NCI-H510A (cell line): ENCODE results near the gene RSAD1.

ENCODE experiments used
- DNase-seq: peaks from one replicate; lab custom pipeline; 2025; lab: John Stamatoyannopoulos, UW

The RSAD1 gene

DNA sequence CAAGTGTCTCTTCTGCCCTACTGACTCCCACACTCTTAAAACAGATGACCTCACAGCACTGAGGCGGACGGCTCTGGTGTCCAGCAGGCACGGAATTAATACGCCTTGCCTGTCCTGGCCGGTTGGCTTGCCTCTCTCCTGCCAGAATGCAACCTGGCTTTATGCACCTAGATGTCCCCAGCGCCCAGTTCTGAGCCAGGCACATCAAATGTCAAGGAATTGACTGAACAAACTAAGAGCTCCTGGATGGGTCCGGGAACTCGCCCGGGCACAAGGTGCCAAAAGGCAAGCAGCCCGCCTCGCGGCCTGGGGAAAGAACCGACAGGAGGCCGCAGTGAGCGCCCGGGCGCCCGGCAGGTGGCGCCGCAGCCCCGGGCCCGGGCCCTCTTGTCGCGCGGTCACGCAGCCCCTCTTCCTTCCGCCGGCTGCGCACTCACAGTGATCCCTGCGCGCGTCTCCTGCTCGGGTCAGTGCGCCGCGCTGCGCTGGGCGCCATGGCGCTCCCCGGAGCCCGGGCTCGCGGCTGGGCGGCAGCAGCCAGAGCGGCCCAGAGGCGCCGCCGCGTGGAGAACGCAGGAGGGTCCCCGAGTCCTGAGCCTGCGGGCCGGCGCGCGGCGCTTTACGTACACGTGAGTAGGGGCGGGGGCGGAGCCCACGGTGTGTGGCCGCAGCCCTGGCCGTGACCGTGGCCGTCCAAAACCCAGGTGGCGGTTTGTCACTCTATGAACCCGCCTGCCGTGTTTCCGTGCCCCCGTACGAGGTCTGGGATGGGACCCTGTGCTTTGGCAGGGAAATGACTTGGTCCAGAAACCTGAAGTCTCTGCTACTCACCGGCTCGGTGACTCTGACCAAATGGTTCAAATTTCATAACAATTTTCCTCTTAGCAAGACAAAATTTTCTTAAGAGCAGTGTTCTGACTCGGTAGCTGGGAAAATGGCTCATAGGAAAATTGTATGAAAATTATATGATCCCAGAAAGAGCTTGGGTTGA, at the start of gene RSAD1:
Gene RSAD1 (plus strand): TSS at position 470 of the 991 bp plus-strand sequence. CDS start 25 bp downstream, at position 495.
- peak; percentile 95 for DNase-seq

DNA sequence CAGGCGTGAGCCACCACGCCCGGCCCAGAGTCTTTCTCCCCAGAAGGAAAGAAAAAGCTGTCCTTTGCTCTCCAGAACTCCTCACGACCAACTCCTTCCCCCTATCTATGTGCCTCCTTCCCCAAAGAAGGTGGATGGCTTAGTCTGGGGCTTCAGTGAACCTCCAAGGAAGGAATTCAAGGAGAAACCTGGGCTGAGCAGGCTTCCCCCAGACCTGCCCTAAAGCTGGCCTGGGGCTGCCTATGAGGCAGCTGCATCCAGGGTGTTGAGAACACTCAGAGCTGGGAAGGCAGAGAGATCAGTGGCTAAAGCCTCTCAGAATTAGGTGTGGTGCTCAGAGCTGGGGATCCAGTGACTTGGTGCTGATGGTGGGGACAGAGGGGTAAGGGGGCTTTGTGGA, 48.9 kb upstream of the RSAD1 start:
- DNase-seq, result no peak

DNA sequence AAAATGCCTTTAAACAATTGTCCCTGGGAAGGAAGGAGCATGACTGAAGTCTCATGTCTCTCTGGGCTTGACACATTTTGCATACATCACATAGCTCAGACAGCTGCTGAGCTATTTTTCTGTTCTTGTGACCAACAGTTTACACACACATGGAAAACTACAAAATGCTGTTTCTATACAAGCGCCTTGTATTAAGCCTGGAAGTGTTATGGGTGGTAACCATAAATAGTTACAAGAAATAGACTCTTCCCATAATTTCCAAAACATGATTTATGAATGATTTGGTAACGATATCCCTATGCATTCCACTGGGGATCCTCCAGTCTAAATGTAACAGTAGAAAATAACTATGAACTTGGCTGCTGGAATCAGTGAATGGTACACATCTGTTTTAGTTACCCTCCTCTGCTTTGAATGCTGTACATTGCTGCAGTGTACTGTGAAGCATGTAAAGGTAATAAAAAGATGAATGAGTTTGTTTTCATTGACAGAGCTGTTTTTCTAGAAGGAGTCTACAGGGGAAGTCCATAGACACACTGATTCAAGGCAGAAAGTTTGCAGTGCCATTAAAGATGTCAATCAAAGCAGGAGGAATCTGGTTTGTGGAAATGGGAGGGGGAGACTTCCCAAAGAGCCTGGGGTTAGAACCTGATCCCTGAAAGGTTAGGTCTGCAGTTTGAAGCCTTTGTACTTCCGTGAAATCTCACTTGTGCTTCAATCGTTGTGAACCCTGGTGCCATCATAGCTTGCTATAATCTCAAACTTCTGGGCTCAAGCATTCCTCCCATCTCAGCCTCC, 47.6 kb upstream of the RSAD1 start:
- DNase-seq, result no peak

DNA sequence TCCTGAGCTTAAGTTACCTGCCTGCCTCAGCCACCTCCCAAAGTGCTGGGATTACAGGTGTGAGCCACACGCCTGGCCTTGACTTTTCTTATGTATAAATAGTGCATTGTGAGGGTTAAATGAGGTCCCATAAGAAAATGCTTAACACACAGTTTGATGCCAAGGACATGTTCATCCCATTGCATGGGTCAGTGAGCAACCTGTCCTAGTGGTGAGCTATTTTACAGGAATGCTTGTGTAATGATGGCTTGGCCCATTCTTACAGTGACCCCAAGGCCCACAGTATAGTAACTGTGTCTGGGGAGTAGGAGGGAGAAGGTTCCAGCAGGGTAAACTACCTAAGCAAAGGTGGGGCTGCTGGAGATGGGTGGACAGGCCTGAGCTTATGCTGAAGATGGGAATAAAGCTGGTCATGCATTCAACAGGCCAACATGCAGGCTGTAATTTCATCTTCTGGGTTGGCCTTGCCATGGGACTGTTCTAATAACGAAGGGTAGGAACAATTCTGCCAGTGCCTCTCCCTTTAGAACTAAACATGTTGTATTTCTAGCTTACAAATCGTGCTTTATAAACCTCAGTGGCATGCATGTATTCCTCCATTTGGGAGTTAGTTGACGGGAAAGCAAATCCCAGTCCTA, 46.4 kb upstream of the RSAD1 start:
- DNase-seq, result no peak

DNA sequence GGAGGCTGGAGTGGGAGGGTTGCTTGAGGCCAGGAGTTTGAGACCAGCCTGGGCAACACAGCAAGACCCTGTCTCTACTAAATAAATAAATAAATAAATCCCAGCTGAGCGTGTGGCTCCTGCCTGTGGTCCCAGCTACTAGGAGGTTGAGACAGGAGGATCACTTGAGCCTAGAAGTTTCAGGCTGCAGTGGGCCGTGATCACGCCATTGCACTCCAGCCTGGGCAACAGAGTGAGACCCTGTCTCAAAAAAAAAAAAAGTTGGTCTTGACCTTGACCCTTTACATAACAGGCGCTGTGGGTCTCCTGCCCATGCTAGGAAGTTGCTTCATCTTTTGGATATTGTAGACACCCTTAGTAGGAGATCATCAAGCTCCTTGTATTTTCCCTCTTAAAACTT, 41.3 kb upstream of the RSAD1 start:
- DNase-seq, result no peak

DNA sequence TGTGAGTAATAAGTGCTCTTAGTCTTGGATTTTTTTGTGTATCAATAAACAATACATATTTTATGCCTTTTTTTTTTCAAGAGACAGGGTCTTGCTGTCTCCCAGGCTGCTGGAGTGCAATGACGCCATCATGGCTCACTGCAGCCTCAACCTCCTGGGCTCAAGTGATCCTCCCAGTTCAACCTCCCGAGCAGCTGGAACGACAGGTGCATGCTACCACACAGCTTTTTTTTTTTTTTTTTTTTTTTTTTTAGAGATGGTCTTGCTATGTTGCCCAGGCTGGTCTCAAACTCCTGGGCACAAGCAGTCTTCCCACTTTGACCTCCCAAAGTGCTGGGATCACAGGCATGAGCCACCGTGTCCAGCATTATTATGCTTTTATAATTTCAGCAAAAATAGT, 39.7 kb upstream of the RSAD1 start:
- DNase-seq, result peak; percentile 38

DNA sequence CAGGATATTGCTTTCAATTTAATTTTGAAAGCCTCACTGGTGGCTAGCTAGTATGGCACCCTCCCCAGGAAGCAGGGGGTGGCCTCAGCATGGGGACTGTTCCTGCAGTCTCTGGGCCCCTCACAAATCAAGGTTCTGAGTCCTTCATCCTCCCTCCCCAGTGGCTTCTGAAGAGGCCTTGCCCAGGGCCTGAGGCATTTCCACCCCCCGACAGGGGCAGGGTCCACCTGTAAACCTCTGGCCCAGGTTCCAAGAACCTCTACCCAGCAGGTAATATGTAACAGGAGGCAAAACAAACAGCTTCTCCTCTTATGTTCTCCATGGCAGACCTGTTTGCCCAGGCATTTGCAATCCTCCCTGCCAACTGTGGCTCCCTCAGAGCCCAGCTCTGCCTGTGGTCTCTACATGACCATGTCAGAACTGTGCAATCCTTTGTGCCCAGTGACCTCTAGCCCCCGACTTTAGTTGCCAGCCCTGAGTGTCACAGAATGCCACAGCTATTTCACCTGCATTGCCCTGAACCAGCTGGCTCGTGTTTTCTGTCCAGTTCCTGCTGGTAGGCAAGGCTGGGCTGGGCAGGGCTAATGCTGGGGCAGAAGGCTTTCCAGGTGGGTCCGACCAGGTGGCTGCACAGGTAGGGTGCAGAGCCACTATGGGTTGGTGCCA, 38.4 kb upstream of the RSAD1 start:
- peak; percentile 77 for DNase-seq

DNA sequence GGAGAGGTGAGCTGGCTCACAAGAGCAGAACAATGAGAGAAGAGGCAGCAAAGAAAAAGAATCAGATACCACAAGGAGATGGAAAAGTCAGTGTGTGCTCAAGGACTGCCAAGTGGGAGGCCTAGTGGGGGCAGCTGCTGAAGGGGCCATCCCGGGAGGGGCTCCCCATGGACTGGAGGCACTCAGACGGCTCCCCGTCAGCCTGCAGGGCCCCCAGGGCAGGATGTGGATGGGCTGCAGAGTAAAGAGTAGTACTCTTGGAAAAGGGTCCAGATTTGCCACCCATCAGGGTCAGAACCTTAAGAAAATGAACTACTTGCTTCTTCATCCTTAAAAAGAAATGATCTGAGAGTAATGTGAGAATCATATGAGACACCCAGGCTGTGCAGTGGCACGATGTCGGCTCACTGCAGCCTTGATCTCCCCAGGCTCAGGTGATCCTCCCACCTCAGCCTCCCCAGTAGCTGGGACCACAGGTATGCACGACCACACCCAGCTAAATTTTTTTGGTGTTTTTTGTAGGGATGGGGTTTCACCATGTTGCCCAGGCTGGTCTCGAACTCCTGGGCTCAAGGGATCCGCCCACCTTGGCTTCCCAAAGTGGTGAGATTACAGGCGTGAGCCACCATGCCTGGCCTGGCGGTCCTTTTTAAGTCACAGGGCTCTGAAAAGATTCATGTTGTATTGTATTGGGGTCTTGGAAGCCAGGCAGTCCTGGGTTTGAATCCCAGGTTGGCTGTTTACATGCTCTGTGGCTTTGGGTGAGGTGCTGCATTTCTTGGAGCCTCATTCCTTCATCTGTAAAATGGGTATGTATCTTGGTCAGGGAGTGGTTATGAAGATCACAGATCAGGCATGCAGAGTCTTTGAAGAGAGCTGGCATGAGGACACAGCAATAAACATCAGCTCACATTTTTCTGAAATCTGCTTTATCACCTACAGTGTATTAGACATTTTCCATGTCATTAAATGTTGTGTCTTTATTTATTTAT, 37.5 kb upstream of the RSAD1 start:
- no peak for DNase-seq

DNA sequence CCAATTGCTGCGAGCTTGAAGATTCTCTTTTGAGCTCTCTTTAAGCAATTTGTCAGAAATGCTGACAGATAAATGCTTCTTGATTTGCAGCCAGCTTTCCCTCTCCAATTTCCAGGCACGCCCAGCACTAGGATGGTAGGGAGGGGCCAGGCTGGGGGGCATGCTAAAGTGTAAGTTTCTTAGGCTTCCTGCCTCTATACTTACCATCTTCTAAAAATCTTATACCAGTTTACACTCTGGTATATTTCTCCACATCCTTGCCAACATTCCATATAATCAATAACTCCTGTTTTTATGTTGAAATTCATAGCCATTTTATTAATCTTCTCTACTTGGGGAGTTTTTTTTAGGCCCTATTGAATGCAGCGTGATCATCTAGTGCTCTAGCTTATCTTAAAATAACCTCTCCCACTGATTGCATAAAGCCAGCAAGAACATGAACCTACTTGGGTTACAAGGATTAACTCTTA, 35.1 kb upstream of the RSAD1 start:
- no peak for DNase-seq

DNA sequence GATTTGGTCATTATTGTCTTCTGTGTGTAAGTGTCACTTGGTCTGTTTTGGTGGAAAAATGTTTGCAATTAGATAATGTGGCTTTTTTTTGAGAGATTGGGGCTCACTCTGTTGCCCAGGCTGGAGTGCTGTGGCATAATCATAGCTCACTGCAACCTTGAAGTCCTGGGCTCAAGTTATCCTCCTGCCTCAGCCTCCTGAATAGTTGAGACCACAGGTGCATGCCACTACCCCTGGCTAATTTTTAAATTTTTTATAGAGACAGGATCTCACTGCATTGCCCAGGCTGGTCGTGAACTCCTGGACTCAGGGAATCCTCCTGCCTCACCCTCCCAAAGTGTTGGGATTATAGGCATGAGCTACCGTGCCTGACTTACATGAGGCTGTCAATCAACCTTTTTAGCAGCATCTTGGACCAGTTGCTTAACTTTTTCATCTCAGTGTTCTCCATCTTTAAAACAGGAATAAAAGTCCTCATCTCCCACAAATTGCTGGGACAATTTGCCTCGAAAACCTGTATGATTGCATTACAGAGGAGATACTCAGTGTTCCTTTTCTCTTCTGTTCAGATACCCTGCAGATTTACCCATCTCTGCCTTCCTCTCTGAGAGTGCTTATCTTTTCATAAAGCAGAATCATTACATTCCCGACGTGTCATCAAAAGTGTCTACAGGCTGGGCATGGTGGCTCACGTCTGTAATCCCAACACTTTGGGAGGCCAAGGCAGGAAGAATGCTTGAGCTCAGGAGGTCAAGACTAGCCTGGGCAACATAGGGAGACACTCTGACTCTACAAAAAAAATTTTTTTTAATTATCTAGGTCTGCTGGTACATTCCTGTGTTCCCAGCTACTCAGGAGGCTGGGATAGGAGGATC, 33.6 kb upstream of the RSAD1 start:
- DNase-seq, result no peak

DNA sequence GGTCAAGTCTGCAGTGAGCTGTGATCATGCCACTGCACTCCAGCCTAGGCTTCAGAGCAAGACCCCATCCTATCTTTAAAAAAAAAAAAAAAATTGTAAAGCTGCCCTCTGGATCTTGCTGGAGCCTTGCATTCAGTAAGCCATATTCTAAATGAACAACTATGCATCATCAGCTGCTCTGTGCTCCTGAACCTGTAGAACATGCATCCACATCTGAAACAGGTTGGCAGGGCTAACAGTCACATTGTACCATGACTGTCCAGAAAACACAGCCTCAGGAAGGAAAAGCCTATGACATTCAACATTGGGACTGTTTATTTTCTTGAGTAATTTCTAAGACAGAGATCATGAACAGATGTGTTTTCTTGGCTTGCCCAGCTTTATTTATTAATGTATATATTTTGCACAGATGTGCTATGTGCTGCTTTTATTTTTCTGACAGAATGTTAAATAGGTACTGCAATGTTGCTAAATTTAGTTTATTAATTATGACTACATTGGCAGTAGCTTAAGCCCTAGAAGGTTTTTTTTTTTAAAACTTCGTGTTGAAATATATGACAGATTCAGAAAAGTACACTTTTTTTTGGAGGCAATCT, 32.8 kb upstream of the RSAD1 start:
- DNase-seq, result no peak

DNA sequence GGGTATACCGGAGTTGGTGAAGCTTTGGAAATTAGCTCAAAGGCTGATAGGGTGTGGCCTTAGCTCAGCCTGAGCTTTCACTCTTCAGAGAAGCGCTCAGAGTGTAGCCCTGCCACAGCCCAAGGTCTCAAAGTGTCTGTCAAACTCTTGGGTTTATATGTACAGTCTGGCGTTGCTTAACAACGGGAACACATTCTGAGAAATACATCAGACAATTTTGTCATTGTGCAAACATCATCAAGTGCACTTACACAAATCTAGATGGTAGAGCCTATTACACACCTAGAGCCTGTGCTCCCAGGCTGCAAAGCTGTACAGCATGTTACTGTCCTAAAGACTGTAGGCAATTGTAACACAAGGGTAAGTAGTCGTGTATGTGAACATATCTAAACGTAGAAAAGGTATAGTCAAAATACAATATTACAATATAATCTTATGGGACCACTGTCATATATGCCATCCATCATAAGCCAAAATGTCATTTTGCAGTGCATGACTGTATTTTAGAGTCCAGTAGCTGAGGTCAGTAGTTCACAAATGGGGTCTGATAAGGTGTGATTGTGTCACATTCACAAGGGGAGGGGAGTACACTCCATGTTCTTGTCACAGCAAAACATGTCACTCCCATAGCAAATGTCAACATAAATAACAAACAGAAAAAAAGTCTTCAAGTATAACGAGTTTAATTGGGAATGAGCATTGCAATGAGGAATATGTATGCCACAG, 30.6 kb upstream of the RSAD1 start:
- DNase-seq, result peak; percentile 92

DNA sequence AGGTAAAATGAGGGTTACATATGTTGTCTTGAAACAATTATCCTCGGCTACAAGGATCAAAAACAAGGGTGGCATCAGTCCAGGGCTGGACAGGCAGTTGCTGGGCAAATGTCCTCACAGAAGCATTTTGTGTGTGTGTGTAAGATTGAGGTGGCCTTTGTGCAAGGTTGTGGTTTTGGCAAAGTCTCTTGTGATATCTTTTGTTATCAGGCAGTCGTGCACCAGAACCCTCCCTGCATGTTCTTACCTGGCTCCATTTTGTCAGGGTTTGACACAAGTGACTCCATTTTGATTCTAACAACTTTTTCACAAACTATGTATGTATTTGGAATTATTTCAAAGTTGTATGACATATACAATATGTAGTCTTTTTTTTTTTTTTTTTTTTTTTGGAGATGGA, 30.0 kb upstream of the RSAD1 start:
- no peak for DNase-seq

DNA sequence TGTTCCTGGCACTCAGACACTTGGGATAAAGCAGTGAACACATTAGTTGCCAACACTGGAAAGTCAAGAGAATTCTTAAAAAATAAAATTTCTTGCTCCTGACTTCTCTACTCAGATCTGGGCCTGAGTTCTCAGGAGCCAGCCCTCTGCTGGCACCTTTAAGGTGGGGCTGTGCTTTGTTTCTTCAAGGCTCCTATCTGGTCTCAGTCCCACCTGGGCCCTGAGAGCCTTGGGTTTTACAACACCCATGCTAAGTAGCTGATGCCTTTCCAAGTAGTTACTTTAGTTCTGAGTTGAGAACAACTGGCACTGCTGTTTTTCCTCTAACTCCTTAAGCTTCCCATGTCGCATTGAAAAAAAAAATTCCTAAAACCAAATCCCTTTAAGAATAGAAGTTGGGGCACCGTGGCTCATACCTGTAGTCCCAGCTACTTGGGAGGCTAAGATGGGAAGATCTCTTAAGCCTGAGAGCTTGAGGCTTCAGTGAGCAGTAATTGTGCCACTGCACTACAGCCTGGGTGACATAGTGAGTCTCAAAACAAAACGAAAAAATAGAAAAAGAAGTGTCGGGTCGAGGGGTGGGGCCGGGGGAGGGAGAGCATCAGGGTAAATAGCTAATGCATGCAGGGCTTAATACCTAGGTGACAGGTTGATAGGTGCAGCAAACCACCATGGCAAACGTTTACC, 26.6 kb upstream of the RSAD1 start:
- DNase-seq, result no peak

DNA sequence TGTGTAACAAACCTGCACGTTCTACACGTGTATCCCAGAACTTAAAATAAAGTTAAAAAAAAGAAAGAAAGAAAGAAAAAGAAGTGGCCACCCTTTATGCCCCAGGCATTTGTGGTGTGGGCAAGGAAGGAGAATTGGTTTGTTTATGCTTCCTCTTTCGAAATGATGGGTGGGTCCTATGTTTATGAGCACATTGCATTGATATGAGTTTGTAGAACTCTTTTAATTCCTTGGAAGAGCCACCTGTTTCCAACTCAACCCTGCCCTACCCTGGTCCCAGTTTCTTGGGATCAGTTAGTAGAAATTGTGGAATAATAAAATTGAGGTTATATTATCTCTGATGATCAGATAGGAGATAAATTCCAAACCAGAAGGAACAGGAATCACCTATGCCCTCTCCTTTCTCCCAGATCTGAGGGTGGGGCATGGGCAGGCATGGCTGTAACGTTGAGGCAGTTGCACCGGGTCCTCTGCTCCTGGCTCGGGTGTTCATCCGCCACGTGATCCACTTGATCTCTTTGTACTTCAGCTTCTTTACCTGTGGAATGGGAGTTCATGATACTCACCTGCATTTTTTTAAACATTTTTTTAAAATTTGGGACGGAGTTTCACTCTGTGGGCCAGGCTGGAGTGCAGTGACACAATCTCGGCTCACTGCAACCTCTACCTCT, 25.9 kb upstream of the RSAD1 start:
- DNase-seq, result no peak

DNA sequence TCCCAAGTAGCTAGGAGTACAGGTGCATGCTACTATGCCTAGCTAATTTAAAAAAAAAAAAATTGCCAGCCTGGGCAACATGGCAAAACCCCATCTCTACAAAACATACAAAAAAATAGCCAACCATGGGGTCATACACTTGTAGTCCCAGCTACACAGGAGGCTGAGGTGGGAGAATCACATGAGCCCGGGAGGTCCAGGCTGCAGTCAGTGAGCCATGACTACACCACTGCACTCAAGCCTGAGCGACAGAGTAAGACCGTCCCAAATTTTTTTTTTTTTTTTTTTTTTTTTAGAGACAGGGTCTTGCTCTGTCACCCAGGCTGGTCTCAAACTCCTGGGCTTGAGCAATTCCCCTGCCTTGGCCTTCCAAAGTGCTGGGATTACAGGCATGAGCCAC, 24.8 kb upstream of the RSAD1 start:
- no peak for DNase-seq

DNA sequence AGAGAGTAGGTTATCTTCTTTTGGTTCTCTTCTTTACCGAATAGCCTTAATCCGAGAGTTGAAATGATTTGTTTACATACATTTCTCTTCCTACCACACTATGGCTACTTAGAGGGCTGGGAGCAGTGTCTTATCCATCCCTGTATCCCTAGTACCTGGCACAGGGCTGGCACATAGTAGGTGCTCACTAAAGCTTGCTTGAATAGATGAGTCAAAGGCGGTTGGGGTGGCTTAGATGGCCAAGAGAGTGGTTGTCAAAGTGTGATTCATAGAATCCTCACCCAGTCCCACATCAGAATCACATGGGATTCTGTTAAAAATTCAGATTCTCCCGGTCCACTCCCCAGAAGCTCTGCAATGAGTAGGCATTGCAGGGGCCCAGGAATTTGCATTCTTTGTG, 21.0 kb upstream of the RSAD1 start:
- no peak for DNase-seq
